SK-N-SH (cell line): ENCODE data around the gene LIN9. TPM values are rescaled to one million over a fixed set of nuclear protein-coding genes. Genes with fewer than 3 reads are reported as not detected.
"Not testable (repeated sequence)": the region's sequence is repeated elsewhere in the genome, so short reads cannot be mapped to it uniquely, and the experiment has no call there.

Source experiments
- CTCF ChIA-PET: fragments of 300-600, 350-600 bp; formaldehyde crosslinking; extraction: SDS; loops from one replicate; lab custom pipeline; 2021; lab: Yijun Ruan, JAX
- POLR2A ChIA-PET: fragments of 350-600 bp; sonication (Branson Sonifier 250); formaldehyde crosslinking; extraction: SDS; loops from one replicate; lab custom pipeline; 2020; ENCODE audit warnings: antibody characterized with exemption, inconsistent platforms; lab: Yijun Ruan, JAX
- DNase-seq: peaks from one replicate; pipeline ENCODE4 v3.0.0; 2012
- H2AFZ ChIP-seq: fragments of 200-600 bp; sonication (generic); 2 replicates; pipeline ENCODE4 v1.8.1; 2016; ENCODE audit warnings: antibody characterized with exemption, mild to moderate bottlenecking, low read depth
- H3F3A ChIP-seq: fragments of 200-600 bp; sonication (generic); replicated peaks from 2 replicates; pipeline ENCODE3; 2016; ENCODE audit warnings: antibody characterized with exemption, mild to moderate bottlenecking; ENCODE audit not compliant: insufficient read depth
- H3K27ac ChIP-seq, 2 experiments: fragments of 200-500 bp in 1 of 2; fragments of 200-600 bp in 1 of 2; sonication (Bioruptor generic) in 1 of 2; sonication (generic), shearing (Covaris generic) in 1 of 2; 2 replicates each; pipeline versions ENCODE4 v1.5.1 to v1.6.1; 2014 to 2016; ENCODE audit warnings: low read depth in 2 of 2, inconsistent platforms in 1 of 2, low read length in 1 of 2, mild to moderate bottlenecking in 1 of 2, mixed read lengths in 1 of 2
- H3K27me3 ChIP-seq: fragments of 200-600 bp; sonication (generic), shearing (Covaris generic); 2 replicates; pipeline ENCODE4 v1.6.1; 2016; ENCODE audit warnings: mixed run types; ENCODE audit not compliant: insufficient read depth
- H3K36me3 ChIP-seq, 2 experiments: fragments of 200-500 bp in 1 of 2; fragments of 200-600 bp in 1 of 2; sonication (Bioruptor generic) in 1 of 2; sonication (generic) in 1 of 2; replicated peaks in 1 of 2; 2 replicates each; pipeline versions ENCODE3 to v1.5.1; 2014 to 2016; ENCODE audit warnings: low read length in 1 of 2, mild to moderate bottlenecking in 1 of 2; ENCODE audit not compliant: insufficient read depth in 2 of 2, control insufficient read depth in 1 of 2
- H3K4me1 ChIP-seq, 2 experiments: fragments of 200-500 bp in 1 of 2; fragments of 200-600 bp in 1 of 2; sonication (Bioruptor generic) in 1 of 2; sonication (generic), shearing (Covaris generic) in 1 of 2; 2 replicates each; pipeline versions ENCODE4 v1.5.1 to v1.6.1; 2014 to 2016; ENCODE audit warnings: low read depth in 1 of 2, low read length in 1 of 2, mixed run types in 1 of 2; ENCODE audit not compliant: insufficient read depth in 2 of 2, control insufficient read depth in 1 of 2
- H3K4me2 ChIP-seq: fragments of 200-600 bp; sonication (generic), shearing (Covaris generic); 2 replicates; pipeline ENCODE4 v1.6.1; 2017; ENCODE audit warnings: mixed run types
- H3K4me3 ChIP-seq, 2 experiments: fragments of 200-500 bp in 1 of 2; fragments of 200-600 bp in 1 of 2; sonication (Bioruptor generic) in 1 of 2; sonication (generic), shearing (Covaris generic) in 1 of 2; 2 replicates each; pipeline versions ENCODE4 v1.5.1 to v1.8.1; 2014 to 2016; ENCODE audit warnings: low read depth in 2 of 2, inconsistent platforms in 1 of 2, low read length in 1 of 2, mild to moderate bottlenecking in 1 of 2, mixed read lengths in 1 of 2, moderate library complexity in 1 of 2
- H3K79me2 ChIP-seq: fragments of 200-600 bp; sonication (generic); 2 replicates; pipeline ENCODE4 v1.8.1; 2017; ENCODE audit warnings: mild to moderate bottlenecking; ENCODE audit not compliant: insufficient read depth
- H3K9ac ChIP-seq: fragments of 200-600 bp; sonication (generic); 2 replicates; pipeline ENCODE4 v1.6.1; 2017; ENCODE audit warnings: mixed run types
- H3K9me2 ChIP-seq: fragments of 200-600 bp; sonication (generic); 2 replicates; pipeline ENCODE4 v1.6.1; 2017; ENCODE audit warnings: mixed run types
- H3K9me3 ChIP-seq: fragments of 200-600 bp; sonication (generic); 2 replicates; pipeline ENCODE4 v1.6.1; 2017; ENCODE audit warnings: mixed run types, mild to moderate bottlenecking, moderate library complexity
- H4K20me1 ChIP-seq: fragments of 200-600 bp; sonication (generic); 2 replicates; pipeline ENCODE4 v1.6.1; 2017; ENCODE audit warnings: mild to moderate bottlenecking, mixed run types; ENCODE audit not compliant: insufficient read depth
- CTCF ChIP-seq: fragments of 200-600 bp; sonication (generic); IDR thresholded peaks from 2 replicates; pipeline ENCODE4 v1.6.1; 2017; ENCODE audit warnings: antibody characterized with exemption, mild to moderate bottlenecking, moderate library complexity
- FOSL2 ChIP-seq: IDR thresholded peaks from 2 replicates; pipeline ENCODE4 v1.4.0; 2012; ENCODE audit warnings: low read depth, mild to moderate bottlenecking, moderate library complexity, borderline replicate concordance
- FOXJ3 ChIP-seq: sonication (generic); formaldehyde crosslinking; IDR thresholded peaks from 2 replicates; pipeline ENCODE4 v1.5.1; 2020; ENCODE audit warnings: mild to moderate bottlenecking, missing genetic modification reagents
- FOXM1 ChIP-seq: IDR thresholded peaks from 2 replicates; pipeline ENCODE4 v1.4.0; 2012; ENCODE audit warnings: low read depth, mild to moderate bottlenecking
- GABPA ChIP-seq: IDR thresholded peaks from 2 replicates; pipeline ENCODE4 v1.4.0; 2012; ENCODE audit warnings: low read depth, mild to moderate bottlenecking
- GATA2 ChIP-seq: sonication (generic); formaldehyde crosslinking; IDR thresholded peaks from 2 replicates; pipeline ENCODE4 v1.5.0; 2020; ENCODE audit warnings: mild to moderate bottlenecking, missing genetic modification reagents
- IRF3 ChIP-seq: fragments of 150-350 bp; IDR thresholded peaks from 2 replicates; pipeline ENCODE4 v1.6.1; 2016; ENCODE audit warnings: mild to moderate bottlenecking, low read depth, low read length
- MEF2A ChIP-seq: IDR thresholded peaks from 2 replicates; pipeline ENCODE4 v1.4.0; 2012; ENCODE audit warnings: low read depth, borderline replicate concordance
- MXI1 ChIP-seq: IDR thresholded peaks from 2 replicates; pipeline ENCODE4 v1.6.1; 2012; ENCODE audit warnings: mild to moderate bottlenecking, low read depth, low read length, improper control_type of control experiment
- NRF1 ChIP-seq: IDR thresholded peaks from 2 replicates; pipeline ENCODE4 v1.6.1; 2012; ENCODE audit warnings: low read depth, mild to moderate bottlenecking, low read length
- POLR2AphosphoS5 ChIP-seq: IDR thresholded peaks from 2 replicates; pipeline ENCODE4 v1.6.1; 2012; ENCODE audit warnings: low read depth, low read length
- RAD21 ChIP-seq: IDR thresholded peaks from 2 replicates; pipeline ENCODE4 v1.6.1; 2012; ENCODE audit warnings: mild to moderate bottlenecking, low read length
- RCOR1 ChIP-seq: fragments of 150-350 bp; IDR thresholded peaks from 2 replicates; pipeline ENCODE4 v1.6.1; 2017; ENCODE audit warnings: antibody characterized with exemption, low read length
- SIN3A ChIP-seq: IDR thresholded peaks from 2 replicates; pipeline ENCODE4 v1.6.1; 2012; ENCODE audit warnings: low read depth, mild to moderate bottlenecking, low read length, moderate library complexity, borderline replicate concordance
- SMC3 ChIP-seq: IDR thresholded peaks from 2 replicates; pipeline ENCODE4 v1.6.1; 2012; ENCODE audit warnings: low read depth, low read length, improper control_type of control experiment
- TAF1 ChIP-seq: IDR thresholded peaks from 2 replicates; pipeline ENCODE4 v1.6.1; 2012; ENCODE audit warnings: low read depth, mild to moderate bottlenecking, low read length, moderate library complexity, borderline replicate concordance
- YY1 ChIP-seq: IDR thresholded peaks from 2 replicates; pipeline ENCODE4 v1.4.0; 2012; ENCODE audit warnings: low read depth, mild to moderate bottlenecking
- ZBTB33 ChIP-seq: IDR thresholded peaks from 2 replicates; pipeline ENCODE4 v1.4.0; 2012; ENCODE audit warnings: low read depth, borderline replicate concordance
- WGBS: methylation state at CpG from one replicate; pipeline ENCODE4 v1.1.6; 2017; ENCODE audit warnings: low lambda C conversion rate; 5-methylcytosine and 5-hydroxymethylcytosine counted together
- polyA plus RNA-seq, 3 experiments: library from polyadenylated mRNA; depleted of rRNA; stranded (reverse); fragments of >200 nt; gene quantifications; 2 replicates each; pipeline ENCODE4 v1.2.3, GENCODE V29; 2012
- TF ChIP-seq, protein P1 (sequence below): IDR thresholded peaks from 2 replicates; pipeline ENCODE4; 2012

The LIN9 gene
- polyA plus RNA-seq, 1 of the 3 experiments (the other 2 are of a cell fraction) = 1.7 TPM

DNA sequence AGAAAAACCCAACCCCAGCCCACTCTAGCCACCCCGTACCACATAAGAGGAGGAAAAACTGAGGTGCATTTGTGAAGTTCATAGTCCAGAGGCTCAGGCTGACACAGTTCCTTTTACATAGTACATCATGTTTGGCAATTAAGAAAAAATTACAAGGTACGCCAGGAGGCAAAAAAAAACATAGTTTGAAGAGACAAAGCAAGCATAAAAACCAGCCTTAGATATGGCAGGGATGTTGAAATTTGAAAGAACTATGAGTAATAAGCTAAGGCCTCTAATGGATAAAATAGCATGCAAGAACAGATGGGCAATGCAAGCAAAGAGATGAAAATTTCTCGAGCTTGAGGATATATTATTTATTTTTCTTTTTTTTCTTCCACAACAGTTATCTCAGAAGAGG lies 53.6 kb downstream of the LIN9 start (continued):
- TF ChIP-seq IRF3 = no peak
- TF ChIP-seq, all 33 proteins: peak for 0

- Histone ChIP-seq H3K27ac (no peak overlapping the region), H2AFZ (no peak overlapping the region), H3K9me3 (no peaks in the 10 kb centered on the region), H3K79me2 (no peaks in the 10 kb centered on the region), H3K27me3 (no peaks in the 10 kb centered on the region), H3K9me2 (no peaks in the 10 kb centered on the region), H3K4me1 (no peaks in the 10 kb centered on the region; a peak in 1 of 4 replicates), H3K4me2 (no peak overlapping the region), H4K20me1 (no peaks in the 10 kb centered on the region), H3K9ac (no peak overlapping the region), H3K36me3 (peaks cover 0 to under 1% of the 10 kb centered on the region in 2 experiments), H3F3A (no peaks in the 10 kb centered on the region), H3K4me3 (no peak overlapping the region)
- POLR2A ChIA-PET = no interaction called here
- 94% methylated on average over 4 of the region's 4 CpGs for WGBS
- DNase-seq = no peak
- TF ChIP-seq ZBTB33 (no peak), GATA2 (CRISPR knock-in tag) (no peak), POLR2AphosphoS5 (no peak), GABPA (no peak), FOXM1 (no peak), FOSL2 (no peak), FOXJ3 (CRISPR knock-in tag) (no peak), MXI1 (no peak), YY1 (no peak), RCOR1 (no peak), TAF1 (no peak), CTCF (no peak), MEF2A (no peak), SIN3A (no peak), RAD21 (no peak), NRF1 (no peak), SMC3 (no peak)
- TF ChIP-seq, protein P1, sequence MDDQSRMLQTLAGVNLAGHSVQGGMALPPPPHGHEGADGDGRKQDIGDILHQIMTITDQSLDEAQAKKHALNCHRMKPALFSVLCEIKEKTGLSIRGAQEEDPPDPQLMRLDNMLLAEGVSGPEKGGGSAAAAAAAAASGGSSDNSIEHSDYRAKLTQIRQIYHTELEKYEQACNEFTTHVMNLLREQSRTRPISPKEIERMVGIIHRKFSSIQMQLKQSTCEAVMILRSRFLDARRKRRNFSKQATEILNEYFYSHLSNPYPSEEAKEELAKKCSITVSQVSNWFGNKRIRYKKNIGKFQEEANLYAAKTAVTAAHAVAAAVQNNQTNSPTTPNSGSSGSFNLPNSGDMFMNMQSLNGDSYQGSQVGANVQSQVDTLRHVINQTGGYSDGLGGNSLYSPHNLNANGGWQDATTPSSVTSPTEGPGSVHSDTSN = no peak
- CTCF ChIA-PET = no interaction called here
Observed at GRCh38 chr1:226253933-226254332, 55.0 kb downstream of the LIN9 start.

GRCh38 chr1:226252841-226253240 lies 56.1 kb downstream of the LIN9 start:
- H3K4me1 ChIP-seq, H3K9me3 ChIP-seq, H3K9ac ChIP-seq, DNase-seq, CTCF ChIA-PET, H3K27ac ChIP-seq, H3K36me3 ChIP-seq, H3K9me2 ChIP-seq, H3K4me3 ChIP-seq, H3F3A ChIP-seq, H3K4me2 ChIP-seq, H4K20me1 ChIP-seq, POLR2A ChIA-PET, H3K27me3 ChIP-seq, H3K79me2 ChIP-seq, H2AFZ ChIP-seq: not testable (repeated sequence)
- 97% methylated on average over 5 of the region's 7 CpGs for WGBS
